GM18519 (cell line): ENCODE data around the gene SAPCD2.

Source experiments
- ATAC-seq: cut with Tn5 transposase; IDR thresholded peaks from one replicate; pipeline ENCODE4 v1.9.1; 2021; ENCODE audit warnings: mild to moderate bottlenecking, moderate library complexity; ENCODE audit not compliant: unreplicated experiment, low FRiP score

The SAPCD2 gene

DNA sequence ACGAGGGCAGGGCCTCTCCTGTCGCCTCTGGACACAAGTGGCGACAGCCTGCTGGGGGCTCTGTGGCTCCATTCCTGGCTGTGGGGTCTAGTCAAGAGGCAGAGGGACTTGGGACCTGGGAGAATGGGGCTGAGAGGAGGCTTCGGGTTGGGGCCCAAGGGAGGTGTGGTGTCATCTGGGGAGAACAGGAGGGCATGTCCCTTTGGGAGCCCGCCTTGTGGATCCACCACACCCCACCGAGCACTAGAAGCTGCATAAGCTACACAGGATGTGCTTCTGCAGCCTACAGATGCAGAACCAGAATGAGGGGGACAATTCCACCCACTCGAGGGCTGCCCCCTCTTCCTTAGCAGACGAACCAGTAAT, 12.6 kb upstream of the SAPCD2 start:
- ATAC-seq: no peak

GRCh38 chr9:137082222-137082924, 12.0 kb upstream of the SAPCD2 start:
- ATAC-seq: no peak

DNA sequence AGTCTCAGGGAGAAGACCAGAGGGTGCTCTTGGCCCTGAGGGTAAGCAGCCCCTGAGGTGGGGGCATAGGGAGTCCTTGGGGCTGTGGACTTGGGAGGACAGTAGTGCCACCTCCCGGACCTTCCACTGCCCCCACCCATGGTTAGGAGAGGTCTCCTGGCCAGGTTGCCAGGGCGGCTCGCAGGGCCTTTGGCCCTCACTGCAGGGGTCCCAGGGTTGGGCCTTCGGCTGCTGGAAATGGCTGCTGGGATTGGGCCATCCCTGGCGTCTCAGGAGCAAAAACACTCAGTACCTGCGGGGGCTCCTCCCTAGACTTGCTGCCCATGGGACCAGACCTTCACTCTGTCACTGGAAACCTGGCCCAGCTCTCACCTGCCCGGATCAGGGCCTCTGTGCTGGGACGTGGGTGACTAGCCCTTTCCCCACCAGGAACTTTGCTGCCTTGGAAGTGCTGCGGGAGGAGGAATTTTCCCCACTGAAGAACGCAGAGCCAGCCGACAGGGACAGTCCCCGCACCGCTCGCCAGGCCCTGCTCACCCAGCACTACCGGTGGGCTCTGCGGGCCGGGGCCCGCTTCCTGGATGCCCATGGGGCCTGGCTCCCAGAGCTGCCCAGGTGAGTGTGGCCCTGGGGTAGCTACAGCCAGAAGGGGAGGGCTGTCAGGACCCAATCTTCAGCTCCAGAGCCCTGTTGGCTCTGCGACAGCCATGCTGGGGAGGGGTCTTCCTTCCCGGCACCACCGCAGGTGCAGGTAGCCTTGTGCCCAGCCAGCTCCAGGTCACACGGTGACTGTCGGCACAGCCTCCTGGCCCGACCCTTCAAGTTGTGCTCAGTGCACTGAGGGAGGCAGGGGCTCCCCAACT, 10.1 kb upstream of the SAPCD2 start:
- ATAC-seq: no peak

GRCh38 chr9:137079401-137079787, 9.0 kb upstream of the SAPCD2 start:
- no peak for ATAC-seq

DNA sequence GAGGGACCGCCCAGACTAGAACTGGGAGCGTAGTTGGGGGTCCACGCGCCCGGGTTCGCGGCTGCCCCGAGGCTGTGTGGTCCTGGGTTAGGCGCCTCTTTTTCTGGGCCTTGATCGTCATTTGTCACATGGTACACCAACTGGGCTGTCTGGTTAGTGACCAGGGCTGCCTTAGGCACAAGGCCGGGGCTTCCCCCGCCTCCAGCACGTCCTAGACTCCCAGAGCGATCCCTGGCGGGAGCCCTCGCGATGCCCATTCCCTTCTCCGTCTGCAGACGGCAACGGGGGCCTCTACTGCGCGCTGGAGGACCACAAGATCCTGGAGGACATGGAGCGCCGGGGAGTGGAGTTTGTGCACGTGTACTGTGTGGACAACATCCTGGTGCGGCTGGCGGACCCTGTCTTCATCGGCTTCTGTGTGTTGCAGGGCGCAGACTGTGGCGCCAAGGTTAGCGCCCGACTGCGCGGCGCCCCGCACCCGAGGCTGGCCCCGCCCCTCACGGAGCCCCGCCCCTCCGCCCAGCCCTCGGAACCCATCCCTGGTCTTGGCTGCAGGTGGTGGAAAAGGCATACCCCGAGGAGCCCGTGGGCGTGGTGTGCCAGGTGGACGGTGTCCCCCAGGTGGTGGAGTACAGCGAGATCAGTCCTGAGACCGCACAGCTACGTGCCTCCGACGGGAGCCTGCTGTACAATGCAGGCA, 8.5 kb upstream of the SAPCD2 start:
- ATAC-seq: no peak

GRCh38 chr9:137077758-137078693, 7.7 kb upstream of the SAPCD2 start:
- ATAC-seq: peak; percentile 12

DNA sequence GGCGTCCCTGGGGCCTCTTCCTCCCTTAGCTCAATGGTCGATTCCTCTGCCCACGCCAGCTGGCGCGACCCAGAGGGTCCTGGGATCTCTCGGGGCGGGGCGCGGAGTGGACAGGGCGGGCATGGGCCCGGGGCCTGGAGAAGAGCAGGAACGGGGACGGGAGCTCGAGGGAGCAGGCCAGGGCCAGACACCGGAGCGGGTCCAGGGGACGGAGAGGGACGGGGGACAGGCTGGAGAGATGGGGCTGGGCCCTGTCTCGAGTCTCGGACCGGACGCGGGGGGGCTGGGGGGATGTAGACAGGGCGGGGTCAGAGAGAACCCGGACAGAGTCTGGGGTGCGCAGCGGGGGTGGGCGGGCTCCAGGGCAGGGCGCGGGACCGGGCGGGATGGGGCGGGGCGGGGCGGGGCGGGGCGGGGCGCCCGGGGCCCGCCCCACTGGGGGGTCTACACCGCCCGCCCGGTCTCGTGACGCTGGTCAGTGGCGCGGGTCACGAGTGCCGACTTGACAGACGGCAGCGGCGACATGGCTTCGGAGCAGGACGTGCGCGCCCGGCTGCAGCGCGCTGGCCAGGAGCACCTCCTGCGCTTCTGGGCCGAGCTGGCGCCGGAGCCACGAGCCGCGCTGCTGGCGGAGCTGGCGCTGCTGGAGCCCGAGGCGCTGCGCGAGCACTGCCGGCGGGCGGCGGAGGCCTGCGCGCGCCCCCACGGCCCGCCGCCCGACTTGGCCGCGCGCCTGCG, 6.8 kb upstream of the SAPCD2 start, which contains the start of gene UAP1L1:
UAP1L1 (plus strand) TSS at position 508 of the 738 bp plus-strand sequence; CDS start at position 524, 16 bp downstream.
- ATAC-seq: peak; percentile 29

GRCh38 chr9:137076636-137077009, 6.3 kb upstream of the SAPCD2 start:
- no peak for ATAC-seq

DNA sequence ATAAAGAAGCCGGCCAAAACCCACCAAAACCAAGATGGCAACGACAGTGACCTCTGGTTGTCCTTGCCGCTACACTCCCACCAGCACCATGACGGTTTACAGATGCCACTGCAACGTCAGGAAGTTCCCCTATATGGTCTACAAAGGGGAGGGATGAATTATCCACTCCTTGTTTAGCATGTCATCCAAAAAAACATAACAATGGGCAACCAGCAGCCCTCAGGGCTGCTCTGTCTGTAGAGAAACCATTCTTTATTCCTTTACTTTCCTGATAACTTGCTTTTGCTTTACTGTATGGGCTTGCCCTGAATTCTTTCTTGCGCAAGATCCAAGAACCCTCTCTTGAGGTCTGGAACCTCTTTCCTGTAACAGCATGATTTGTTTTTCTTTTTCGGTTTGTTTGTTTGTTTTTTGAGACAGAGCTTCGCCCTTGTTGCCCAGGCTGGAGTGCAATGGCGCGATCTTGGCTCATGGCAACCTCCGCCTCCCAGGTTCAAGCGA, 5.0 kb upstream of the SAPCD2 start:
- ATAC-seq: no peak

DNA sequence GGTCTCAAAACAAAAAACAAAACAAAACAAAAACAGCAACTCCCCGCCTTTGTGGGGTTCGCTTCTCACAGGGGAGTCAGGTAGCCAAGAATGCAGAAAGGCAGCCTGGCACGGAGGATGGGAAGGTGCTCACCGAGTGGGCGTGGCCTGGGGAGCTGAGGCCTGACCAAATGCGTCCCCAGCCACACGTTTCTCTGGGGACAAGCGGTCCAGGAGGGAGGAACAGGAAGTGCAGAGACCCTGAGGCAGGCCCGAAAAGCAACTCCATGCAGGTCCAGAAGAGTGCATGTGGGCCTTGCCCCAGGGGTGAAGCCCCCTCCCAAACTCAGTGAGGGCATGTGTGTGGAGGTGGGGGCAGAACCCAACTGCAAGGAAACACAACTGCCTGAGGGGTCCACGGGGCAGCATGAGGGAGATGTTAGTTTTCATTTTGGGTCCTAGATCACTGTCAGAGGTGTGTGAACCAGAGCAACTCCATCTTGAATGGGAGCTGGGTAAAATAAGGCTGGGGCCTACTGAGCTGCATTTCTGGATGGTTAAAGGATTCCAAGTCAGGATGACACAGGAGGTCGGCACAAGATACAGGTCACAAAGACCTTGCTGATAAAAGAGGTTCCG, 4.4 kb upstream of the SAPCD2 start:
- ATAC-seq: no peak

- no peak for ATAC-seq
Observed at GRCh38 chr9:137073992-137074399, 3.6 kb upstream of the SAPCD2 start.

DNA sequence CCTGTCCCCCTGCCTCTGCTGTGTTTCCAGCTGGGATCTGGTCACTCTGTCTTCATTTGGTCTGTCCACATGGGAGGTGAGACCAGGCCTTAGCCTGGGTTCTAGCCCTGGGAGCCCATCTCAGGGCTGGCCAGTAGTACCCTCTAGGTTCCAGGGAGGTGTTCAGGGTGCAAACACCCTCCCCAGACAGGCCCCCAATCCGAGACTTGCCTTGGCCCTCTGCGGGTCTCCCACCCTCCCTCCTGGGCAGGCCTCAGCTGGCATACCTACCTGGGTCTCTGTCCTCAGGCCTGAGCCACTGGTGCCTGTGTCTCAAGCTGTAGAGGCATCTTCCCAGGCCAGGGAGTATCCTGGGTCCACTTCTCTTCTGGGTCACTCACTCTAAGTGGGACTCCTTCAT, 925 bp upstream of the SAPCD2 start:
- ATAC-seq: no peak

GRCh38 chr9:137070906-137071275, 534 bp upstream of the SAPCD2 start:
- no peak for ATAC-seq

GRCh38 chr9:137069508-137070091, 757 bp downstream of the SAPCD2 start:
- ATAC-seq: no peak

DNA sequence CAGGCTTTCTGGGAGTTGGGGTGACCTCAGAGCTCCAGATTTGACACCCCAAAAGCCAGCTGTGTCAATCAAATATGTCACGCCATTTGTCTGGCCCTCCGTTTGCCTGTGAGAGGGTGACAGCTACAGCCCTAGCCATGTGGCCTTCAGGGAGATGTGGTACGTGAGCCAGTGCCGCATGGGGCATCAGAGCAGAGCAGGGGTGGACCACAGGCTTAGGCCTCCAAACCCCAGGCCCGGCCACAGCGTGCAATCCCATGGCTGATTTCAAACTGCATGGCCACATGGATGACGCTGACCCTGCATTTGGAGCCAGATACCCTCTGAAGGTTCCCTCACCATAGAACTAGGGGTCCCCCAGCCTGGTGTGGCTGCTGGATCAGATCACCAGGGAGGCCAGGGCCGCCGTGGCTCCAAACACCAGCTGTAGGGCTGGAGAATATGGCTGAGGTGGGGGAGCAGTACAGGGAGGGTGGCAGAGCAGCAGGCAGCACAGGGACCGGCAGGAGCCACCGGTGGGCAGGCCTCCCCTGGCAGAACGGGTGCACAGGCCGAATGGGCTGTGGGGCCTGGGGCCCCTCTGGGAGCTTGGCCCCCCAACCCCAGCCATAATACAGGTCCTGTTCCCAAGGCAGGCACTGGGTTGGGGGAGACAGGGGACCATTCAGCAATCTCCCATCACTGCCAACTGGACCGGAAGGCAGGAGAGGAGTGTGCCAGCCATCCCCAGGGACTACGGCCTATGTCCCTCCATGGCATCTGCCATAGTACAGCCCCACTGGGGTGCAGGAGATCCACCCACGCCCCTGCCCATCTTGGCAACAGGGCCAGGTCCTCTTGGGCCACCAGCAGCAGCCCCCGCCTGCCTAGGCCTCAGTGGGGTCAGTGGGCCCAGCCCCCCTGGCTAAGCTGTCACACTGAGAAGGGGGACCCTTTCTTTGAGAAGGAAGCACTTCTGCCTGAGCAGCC, 1.5 kb downstream of the SAPCD2 start:
- ATAC-seq: no peak

- ATAC-seq: no peak
Observed at GRCh38 chr9:137067860-137068538, 2.4 kb downstream of the SAPCD2 start.
